GM12875 (cell line): ENCODE results near the gene S100A1.

Experiments used
- H3K4me3 ChIP-seq: one replicate; pipeline ENCODE4 v1.5.1; 2011; ENCODE audit warnings: low read depth, low read length, control low read depth
- TF ChIP-seq, protein P1 (sequence below): IDR thresholded peaks from 2 replicates; pipeline ENCODE4 v1.5.1; 2011; ENCODE audit warnings: low read depth, mild to moderate bottlenecking, control low read depth, inconsistent platforms, low read length, moderate library complexity, borderline replicate concordance; ENCODE audit not compliant: insufficient read depth

S100A1 gene

DNA sequence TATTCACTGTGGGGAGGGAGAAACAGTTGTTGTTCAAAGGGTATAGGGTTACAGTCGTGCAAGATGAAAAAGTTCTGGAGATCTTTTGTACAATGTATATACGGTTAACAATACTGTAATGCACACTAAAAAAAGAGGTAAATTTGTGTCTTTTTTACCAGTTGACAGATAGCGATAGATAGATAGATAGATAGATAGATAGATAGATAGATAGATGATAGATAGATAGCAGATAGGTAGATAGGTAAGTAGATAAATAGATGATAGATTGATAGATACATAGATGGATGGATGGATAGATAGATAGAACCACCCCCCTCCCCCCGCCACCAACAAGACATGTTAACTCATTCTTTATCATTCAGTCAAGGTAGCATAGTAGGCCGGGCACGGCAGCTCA lies 25.5 kb upstream of the S100A1 start:
- H3K4me3 ChIP-seq = no peak overlapping the region
- TF ChIP-seq, protein P1, sequence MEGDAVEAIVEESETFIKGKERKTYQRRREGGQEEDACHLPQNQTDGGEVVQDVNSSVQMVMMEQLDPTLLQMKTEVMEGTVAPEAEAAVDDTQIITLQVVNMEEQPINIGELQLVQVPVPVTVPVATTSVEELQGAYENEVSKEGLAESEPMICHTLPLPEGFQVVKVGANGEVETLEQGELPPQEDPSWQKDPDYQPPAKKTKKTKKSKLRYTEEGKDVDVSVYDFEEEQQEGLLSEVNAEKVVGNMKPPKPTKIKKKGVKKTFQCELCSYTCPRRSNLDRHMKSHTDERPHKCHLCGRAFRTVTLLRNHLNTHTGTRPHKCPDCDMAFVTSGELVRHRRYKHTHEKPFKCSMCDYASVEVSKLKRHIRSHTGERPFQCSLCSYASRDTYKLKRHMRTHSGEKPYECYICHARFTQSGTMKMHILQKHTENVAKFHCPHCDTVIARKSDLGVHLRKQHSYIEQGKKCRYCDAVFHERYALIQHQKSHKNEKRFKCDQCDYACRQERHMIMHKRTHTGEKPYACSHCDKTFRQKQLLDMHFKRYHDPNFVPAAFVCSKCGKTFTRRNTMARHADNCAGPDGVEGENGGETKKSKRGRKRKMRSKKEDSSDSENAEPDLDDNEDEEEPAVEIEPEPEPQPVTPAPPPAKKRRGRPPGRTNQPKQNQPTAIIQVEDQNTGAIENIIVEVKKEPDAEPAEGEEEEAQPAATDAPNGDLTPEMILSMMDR = no peak

DNA sequence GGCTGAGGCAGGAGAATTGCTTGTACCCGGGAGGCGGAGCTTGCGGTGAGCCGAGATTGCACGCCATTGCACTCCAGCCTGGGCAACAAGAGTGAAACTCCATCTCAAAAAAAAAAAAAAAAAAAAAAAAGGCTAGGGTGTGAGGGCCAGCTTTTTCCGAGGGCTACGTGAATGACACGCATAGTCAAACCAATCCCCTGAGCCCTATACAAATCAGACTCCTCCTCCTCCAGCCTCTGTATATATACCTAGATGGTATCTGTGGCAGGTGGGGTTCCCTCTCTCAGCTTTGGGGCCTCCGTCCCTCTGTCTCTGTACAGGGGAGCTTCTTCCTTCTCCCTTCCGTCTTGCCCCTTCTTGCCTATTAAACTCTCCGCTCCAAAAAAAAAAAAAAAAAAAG lies 22.0 kb upstream of the S100A1 start:
- no peak overlapping the region for H3K4me3 ChIP-seq
- TF ChIP-seq, protein P1 = no peak

DNA sequence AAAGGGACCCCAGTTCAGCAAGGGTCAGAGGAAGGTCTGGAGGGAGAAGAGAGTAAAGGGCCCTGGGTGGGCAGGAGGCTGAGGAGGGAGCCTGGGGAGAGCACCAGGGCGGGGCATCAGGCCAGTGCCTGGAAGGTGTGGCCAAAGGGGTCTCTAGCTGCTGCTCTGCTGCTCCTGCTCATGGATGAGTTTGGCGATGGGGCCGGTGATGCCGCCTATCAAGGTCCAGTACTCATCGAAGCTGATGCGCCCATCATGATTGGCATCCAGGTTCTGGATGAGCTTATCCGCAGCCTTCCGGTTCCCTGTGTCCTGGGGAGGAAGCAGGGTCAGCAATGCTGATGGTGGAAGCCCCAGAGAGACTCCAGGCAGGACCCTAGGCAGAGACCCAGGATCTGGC lies 20.9 kb upstream of the S100A1 start:
- TF ChIP-seq, protein P1 = no peak

DNA sequence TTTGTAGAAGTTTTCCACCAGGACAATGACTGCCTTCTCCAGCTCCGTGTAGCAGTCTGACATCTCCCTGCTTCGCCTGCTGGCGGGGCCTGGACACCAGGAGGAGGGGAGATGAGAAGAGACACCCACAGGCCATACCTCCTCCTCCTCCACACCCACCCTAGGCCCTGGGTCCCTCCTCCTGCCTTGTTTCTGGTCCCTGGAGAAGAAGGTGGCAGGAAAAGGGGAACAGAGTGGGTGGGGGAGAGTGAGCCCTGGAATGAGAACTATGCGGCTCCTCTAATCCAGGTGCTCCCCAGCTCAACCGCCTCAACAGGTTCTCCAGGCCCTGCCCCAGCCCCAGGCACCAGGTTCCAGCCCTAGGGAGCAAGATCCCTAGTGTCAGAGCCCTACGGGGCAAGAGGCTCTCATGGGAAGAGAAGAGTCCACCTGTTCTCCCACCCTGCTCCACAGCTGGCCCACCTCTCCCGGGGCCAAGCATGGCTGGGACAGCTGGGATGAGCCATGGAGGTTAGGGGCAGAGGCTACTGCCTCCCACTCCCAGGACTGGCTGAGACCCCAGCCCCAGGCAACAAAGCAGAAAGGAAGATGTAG lies 20.0 kb upstream of the S100A1 start:
- TF ChIP-seq, protein P1 = no peak

More for the DNA sequence above, 20.9 kb upstream of the S100A1 start:
- no peak overlapping the region for H3K4me3 ChIP-seq

DNA sequence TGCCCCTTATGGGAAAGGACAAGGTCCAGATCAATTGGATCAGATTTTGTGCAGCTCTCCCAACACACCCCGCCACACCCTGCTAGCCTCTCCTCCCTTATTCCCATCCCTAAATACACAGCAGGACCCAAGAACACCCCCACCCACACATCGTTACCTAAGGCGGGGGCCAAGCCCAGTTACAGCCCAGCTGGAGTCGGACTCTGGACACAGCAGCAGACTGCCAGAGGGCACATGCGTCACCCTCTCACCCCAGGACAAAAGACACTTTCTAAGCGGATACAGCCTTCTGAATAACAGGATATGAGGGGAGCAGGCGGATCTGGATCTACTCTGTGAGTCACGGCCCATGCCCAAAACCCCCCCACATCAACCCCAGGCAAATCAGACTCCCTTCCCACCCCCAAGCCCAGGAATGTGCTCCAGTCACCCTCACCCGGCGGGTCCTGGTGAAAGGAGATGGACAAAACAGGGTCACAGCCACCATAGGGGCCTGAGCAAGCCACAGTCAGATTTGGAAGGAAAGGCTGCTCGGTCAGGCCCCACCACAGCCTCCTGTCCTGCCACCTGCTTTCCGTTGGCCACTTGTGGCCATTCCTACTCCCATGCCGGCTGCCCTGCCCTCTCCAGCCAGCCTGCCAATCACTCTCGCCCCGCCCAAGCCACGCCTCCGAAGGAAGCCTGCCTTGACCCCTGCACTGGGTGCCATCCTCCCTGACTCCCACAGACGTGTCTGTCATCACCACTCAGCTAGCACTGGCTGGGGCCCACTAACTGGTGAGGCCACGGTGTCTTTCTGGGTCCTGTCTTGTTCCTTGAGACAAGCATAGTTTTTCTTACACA lies 19.3 kb upstream of the S100A1 start:
- TF ChIP-seq, protein P1 = no peak

More for the DNA sequence above, 20.0 kb upstream of the S100A1 start:
- no peak overlapping the region for H3K4me3 ChIP-seq

DNA sequence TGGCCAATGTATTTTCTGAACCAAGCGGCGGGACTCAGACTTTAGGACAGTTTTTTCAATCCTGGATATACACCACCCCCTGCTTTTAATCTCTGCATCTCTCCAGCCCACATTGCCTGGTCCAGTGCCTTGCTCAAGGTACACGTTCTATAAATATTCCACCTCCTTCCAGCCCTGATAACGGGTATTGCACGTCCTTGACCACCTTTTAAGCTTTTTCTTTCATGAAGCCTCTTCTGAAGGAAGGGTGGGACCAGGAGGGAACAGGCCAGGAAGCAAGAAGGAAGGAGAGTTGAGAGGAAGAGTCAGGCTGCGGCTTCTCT lies 18.7 kb upstream of the S100A1 start:
- TF ChIP-seq, protein P1 = no peak
- H3K4me3 ChIP-seq = no peak overlapping the region

More for the DNA sequence above, 19.3 kb upstream of the S100A1 start:
- H3K4me3 ChIP-seq = no peak overlapping the region

DNA sequence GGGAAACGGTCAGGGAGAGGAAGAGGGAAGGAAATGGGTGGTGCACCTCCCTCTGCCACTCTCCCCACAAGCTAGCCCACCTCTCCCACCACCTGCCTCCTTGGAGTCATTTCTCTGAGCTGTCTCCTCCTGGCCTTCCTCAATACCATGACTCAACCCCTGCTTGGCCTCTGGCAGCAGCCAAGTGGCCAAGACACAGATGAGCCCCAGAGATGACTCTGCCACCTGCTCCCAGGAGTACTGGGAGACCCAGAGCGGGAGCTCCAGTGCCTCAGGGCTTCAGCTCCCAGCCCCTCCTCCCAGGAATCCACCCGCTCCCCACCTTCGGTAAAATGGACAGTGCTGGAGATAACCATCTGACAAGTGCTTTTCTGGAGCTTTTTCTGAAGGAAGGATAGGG lies 17.9 kb upstream of the S100A1 start:
- H3K4me3 ChIP-seq = no peak overlapping the region
- TF ChIP-seq, protein P1 = no peak
